ENCODE results near the gene CCDC148.
"Not testable (repeated sequence)": the region's sequence is repeated elsewhere in the genome, so short reads cannot be mapped to it uniquely, and the experiment has no call there.

CCDC148 gene

DNA sequence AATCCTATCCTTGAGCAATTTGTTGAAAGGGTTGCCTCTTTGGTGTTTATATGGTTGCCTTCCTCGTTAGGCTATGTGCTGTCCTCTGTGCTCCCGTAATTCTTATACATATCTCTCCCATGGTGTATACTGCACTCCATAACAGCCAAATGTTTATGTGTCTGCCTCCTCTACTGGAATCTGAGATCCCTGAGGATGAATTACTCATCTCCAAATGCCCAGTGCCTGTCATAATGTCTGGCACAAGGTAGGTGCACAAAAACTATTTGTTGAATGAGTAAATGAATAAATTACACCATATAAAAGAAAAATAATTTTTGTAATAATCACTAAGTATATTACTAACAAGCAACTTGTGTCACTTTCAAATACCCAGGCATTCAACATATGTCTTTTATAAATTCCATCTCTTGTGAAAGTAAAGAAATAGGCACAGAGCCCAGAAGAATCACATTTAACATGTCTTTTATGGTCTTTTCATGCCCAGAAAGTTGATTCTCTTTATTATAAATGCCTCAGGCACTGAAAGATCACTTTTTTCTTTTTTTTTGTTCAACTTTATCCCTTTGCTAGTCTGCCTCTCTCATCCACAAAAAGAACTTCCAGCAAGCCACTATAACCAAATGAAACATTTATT lies 164.9 kb downstream of the CCDC148 start:
- no peak for DNase-seq (ENCODE audit: low spot score)

DNA sequence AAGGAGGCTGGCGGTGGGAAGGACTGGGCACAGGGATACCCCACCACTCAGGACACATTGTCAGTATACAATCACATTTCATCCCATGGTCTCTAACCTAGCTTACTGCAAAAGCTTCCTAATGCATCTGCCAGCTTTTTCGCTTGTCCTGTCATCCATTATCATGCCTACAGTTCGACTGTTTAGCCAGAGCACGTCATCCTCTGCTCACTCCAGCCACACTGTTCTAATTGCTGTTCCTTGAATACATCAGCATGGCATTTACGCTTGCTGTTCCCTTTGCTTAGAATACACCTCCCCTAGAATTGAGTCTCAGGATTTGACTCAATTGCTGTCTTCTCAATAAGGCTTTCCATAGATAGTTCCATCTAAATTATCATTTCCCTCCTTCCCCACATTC lies 166.3 kb downstream of the CCDC148 start:
- no peak for DNase-seq (ENCODE audit: low spot score)

- DNase-seq (ENCODE audit: low spot score): no peak
Observed at GRCh38 chr2:158276619-158277471, 179.7 kb downstream of the CCDC148 start.

GRCh38 chr2:158273791-158274190 lies 182.8 kb downstream of the CCDC148 start:
- DNase-seq (ENCODE audit: low spot score): no peak

- no peak for DNase-seq (ENCODE audit: low spot score)
Observed at GRCh38 chr2:158270536-158270935, 186.0 kb downstream of the CCDC148 start.

- no peak for DNase-seq (ENCODE audit: low spot score)
Observed at GRCh38 chr2:158269143-158269542, 187.4 kb downstream of the CCDC148 start.

GRCh38 chr2:158266111-158266510 lies 190.4 kb downstream of the CCDC148 start:
- no peak for DNase-seq (ENCODE audit: low spot score)

- no peak for DNase-seq (ENCODE audit: low spot score)
Observed at GRCh38 chr2:158255257-158255656, 201.3 kb downstream of the CCDC148 start.

GRCh38 chr2:158253170-158253569 lies 203.4 kb downstream of the CCDC148 start:
- DNase-seq (ENCODE audit: low spot score): no peak

DNA sequence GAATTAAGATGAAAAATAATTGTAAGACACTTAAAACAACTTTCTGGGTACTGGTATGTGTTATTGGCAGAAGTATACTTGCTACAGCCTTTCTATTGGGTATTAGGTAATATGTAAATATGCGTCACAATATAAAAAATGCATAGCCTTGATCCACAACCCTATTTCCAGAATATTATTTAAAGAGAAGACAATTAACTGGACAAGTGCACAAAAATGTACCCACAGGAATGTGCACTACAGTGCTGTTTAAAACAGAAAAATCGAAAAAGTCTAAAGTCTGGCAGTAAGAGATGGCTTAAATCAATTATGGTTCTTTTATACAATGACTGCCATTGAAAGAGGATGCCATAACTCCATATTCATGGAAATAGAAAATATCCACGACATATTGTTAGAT lies 205.2 kb downstream of the CCDC148 start:
- no peak for DNase-seq (ENCODE audit: low spot score)

GRCh38 chr2:158243392-158243791 lies 213.2 kb downstream of the CCDC148 start:
- no peak for DNase-seq (ENCODE audit: low spot score)

GRCh38 chr2:158242280-158242679 lies 214.3 kb downstream of the CCDC148 start:
- DNase-seq (ENCODE audit: low spot score): no peak

GRCh38 chr2:158240975-158241374 lies 215.6 kb downstream of the CCDC148 start:
- no peak for DNase-seq (ENCODE audit: low spot score)

DNA sequence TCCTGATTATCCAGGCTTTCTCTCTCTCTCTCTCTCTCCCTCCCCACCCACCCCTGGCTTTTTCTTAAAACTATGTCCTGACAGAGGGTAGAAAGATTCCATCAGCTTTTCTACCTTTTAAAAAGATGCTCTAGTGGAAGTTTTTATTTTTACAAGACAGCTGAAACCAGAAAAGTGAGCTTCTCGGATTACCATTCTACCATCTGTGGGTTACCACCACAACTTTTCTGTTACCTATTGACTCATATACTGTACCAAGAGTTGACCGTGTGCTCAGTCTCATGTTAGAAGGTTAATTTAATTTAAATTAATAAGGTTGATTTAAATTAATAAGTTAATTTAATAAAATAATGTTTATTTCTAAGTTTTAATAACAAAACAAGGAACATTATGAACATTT lies 217.3 kb downstream of the CCDC148 start:
- DNase-seq (ENCODE audit: low spot score): no peak

- DNase-seq (ENCODE audit: low spot score): no peak
Observed at GRCh38 chr2:158234497-158234896, 222.1 kb downstream of the CCDC148 start.

DNA sequence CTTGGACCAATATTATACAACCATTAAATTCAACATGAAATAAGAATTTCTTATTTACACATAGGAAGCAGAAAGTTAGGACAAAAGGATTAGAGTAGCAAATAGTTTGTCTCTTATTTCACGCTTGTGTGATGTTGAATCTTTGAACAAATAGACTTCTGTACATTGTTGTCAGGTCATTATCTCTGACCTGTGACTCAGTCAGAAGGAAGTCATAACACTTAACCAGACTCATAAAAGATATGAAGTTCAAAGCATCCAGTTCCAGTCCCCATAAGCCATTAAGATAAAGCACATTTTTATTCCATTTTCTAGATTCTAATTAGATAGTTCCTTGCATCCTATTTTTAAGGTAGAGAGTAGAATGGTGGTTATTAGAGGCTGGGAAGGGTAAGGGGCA lies 224.1 kb downstream of the CCDC148 start:
- DNase-seq (ENCODE audit: low spot score): peak; percentile 82

DNA sequence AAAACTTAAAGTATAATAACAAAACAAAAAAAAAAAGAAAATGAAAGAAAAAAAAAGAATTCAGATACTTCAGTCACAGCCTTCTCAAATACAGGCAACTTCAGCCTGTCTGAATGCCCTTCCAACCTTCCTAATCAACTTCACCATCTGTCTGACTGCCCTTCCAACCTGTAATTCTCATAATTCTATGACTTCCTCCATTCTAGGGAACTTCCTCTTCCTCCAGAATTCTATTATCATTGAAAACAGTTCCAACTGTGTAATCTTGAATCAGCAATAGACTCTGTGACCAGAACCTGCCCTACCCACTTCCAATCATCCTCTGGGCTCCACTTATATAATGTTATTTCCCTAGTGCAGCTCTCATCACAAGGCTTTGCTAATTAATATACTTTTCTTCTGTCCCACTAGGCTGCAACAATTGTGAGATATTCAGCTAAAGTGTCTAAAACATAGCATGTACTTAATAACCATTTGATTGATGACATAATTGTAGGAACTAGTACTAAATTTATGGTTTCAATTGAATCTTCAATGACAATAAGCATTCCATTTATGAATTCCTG lies 227.5 kb downstream of the CCDC148 start:
- DNase-seq (ENCODE audit: low spot score): no peak

DNA sequence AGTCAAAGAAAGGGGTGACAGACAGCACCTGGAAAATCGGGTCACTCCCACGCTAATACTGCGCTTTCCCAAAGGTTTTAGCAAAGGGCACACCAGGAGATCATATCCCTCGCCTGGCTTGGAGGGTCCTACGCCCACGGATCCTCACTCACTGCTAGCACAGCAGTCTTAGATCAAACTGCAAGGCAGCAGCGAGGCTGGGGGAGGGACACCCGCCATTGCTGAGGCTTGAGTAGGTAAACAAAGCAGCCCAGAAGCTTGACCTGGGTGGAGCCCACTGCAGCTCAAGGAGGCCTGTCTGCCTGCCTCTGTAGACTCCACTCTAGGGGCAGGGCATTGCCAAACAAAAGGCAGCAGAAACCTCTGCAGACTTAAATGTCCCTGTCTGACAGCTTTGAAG lies 233.5 kb downstream of the CCDC148 start:
- DNase-seq (ENCODE audit: low spot score): not testable (repeated sequence)

- no peak for DNase-seq (ENCODE audit: low spot score)
Observed at GRCh38 chr2:158221063-158222020, 235.2 kb downstream of the CCDC148 start.

GRCh38 chr2:158217593-158217992 lies 239.0 kb downstream of the CCDC148 start:
- no peak for DNase-seq (ENCODE audit: low spot score)

GRCh38 chr2:158214431-158214830 lies 242.1 kb downstream of the CCDC148 start:
- DNase-seq (ENCODE audit: low spot score): peak; percentile 16

GRCh38 chr2:158213773-158214172 lies 242.8 kb downstream of the CCDC148 start:
- no peak for DNase-seq (ENCODE audit: low spot score)

Measured in LoVo (cell line).